NCI-H524 treated with DMSO at 0.1 percent for 48 hours (cell line): Measurements from ENCODE around the gene F7.

ENCODE experiments used
- DNase-seq: peaks from one replicate; lab custom pipeline; 2025; lab: John Stamatoyannopoulos, UW

F7 gene

GRCh38 chr13:113086991-113087922 is 18.3 kb upstream of the F7 start:
- no peak for DNase-seq

- no peak for DNase-seq
Measured at GRCh38 chr13:113087923-113088690, 17.5 kb upstream of the F7 start.

- DNase-seq: no peak
Measured at GRCh38 chr13:113088691-113089020, 16.9 kb upstream of the F7 start.

- DNase-seq: no peak
Measured at GRCh38 chr13:113089693-113090414, 15.7 kb upstream of the F7 start.

GRCh38 chr13:113090415-113090770 is 15.2 kb upstream of the F7 start:
- DNase-seq: no peak

GRCh38 chr13:113090806-113091205 is 14.8 kb upstream of the F7 start:
- DNase-seq: no peak

- no peak for DNase-seq
Measured at GRCh38 chr13:113091211-113091771, 14.3 kb upstream of the F7 start.

- no peak for DNase-seq
Measured at GRCh38 chr13:113091891-113092775, 13.5 kb upstream of the F7 start.

GRCh38 chr13:113092776-113093579 is 12.6 kb upstream of the F7 start:
- no peak for DNase-seq

GRCh38 chr13:113093580-113094409 is 11.8 kb upstream of the F7 start:
- DNase-seq: no peak

GRCh38 chr13:113094410-113094800 is 11.2 kb upstream of the F7 start:
- no peak for DNase-seq

- no peak for DNase-seq
Measured at GRCh38 chr13:113095146-113096051, 10.2 kb upstream of the F7 start.

- no peak for DNase-seq
Measured at GRCh38 chr13:113096052-113096744, 9.4 kb upstream of the F7 start.

- no peak for DNase-seq
Measured at GRCh38 chr13:113096745-113097305, 8.8 kb upstream of the F7 start.

GRCh38 chr13:113097651-113098050 is 7.9 kb upstream of the F7 start:
- no peak for DNase-seq

GRCh38 chr13:113098162-113098732 is 7.3 kb upstream of the F7 start:
- DNase-seq: no peak

- no peak for DNase-seq
Measured at GRCh38 chr13:113099142-113099541, 6.4 kb upstream of the F7 start.
